Ureter (tissue), 1 donor: ENCODE data around the gene VDR. TPM values are rescaled to one million over a fixed set of nuclear protein-coding genes. Genes with fewer than 3 reads are reported as not detected.

Source experiments
- DNase-seq: peaks from one replicate; pipeline ENCODE4 v3.0.0-alpha.2; 2020; ENCODE audit warnings: low spot score
- total RNA-seq: library from RNA; stranded (reverse); gene quantifications from one replicate; pipeline ENCODE4 v1.2.4, GENCODE V29; 2023
- donor health status: DM: yes; HTN: yes; CAD: no.

VDR gene
- total RNA-seq, 1 donor from 2014 or later: 12.6 TPM

DNA sequence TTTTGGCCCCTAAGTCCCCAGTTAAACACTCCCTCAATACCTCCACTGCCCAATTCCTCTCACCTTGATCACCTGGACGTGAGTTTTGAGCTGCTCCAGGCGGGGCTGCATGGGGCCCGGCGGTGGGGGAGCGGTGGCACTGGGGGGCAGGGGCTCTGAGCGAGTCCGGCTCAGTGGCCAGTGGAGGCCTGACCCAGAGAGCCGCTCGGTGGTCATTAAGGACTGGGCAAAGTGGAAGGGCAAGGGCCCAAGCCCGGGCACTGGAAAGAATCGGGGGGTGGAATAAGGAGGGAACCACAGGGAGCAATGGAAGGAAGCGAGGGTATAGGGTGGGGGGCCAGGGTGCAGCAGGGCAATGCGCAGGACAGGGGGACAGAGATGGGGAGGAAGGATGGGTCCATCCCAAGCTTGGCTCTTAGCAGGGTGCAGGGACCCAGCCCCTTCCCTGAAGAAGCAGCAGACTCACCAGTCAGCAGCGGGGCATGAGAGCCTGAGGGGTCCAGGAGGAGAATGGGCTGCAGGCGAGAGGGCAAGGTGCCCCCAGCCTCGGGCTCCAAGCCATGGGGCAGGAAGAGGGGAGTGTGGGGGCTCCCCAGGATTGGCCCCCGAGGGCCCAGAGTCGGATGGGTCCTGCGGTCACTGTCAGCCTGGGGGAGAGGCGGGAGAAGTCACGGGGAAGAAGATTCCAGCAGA, 109.5 kb downstream of the VDR start:
- no peak for DNase-seq

DNA sequence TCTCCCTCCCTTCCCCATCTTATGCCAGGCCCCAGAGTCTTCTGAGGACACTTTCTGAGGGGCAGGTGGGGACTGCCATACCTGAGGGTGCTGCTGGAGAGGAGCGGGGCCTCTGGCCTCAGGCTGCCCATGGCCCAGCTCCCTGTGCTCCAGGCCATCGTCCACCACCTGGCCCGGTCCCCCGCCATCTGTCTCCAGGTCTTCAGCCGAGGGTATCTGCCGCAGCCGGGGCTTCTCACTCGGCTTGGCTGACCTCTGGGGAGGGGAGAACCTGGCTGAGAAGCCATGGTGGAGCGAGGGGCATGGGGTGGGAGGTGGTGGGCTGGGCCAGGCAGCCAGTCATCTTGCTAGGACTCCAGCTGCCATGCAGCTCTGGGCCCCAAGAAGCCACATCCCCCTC, 110.1 kb downstream of the VDR start:
- no peak for DNase-seq

DNA sequence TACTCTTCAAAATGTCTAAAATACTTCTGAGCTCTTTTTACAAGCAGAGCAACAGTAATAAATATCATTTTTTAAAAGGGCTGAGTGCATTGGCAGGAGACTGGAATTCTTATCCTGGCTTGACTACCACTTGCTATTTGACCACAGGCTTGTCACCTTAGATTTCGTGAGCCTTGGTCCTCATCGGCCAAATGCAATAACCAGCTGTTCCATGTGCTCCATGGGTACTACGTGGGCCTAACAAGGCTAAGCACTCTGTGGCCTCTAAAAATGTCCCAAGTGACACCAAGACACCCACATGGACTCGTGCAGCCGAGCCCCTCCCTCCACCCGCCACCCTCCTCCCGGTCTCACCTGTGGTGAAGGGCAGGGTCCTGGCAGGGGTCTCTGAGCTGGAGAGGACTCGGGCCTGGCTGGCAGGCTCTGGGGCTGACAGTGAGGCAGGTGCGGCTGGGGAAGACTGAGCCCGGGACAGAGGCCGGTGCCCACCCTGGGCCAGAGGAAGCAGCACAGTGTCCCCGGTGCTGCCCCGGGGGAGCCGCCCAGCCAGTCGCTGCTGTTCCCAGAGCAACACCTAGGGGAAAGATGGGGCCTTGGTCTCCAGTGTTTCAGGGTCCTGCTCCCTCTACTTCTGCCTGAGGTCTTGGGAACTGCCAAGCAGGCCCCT, 111.6 kb downstream of the VDR start:
- no peak for DNase-seq

DNA sequence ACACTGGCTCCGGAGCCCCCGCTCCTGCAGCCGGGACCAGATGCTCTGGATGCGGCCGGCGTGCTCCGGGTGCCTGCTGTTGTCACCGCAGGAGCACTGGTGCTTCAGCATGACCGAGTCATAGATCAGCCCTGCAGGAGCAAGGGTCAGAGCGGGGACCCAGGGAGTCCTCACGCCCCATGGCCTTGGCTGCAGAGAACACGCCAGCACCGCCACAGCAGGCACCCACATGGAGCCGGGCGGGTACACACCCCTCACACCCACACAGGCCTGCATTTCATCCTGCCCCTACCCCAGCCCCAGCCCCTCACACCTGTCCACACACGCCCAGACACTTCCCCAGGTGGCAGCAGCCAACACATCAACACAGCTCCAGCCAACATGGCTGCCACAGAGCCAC, 112.9 kb downstream of the VDR start:
- no peak for DNase-seq

Other genes with a start within 250 kb of the VDR start
- gene RPAP3, start 199.0 kb downstream of the VDR start, total RNA-seq: 35.5 TPM
- gene ENDOU, start 179.5 kb downstream of the VDR start, total RNA-seq: 0.89 TPM
- gene RAPGEF3, start 146.1 kb downstream of the VDR start, total RNA-seq: 83.4 TPM
- gene SLC48A1, start 131.8 kb downstream of the VDR start, total RNA-seq: 41.3 TPM
- 144 TPM for gene HDAC7, start 85.1 kb downstream of the VDR start, total RNA-seq
- gene TMEM106C, start 58.6 kb upstream of the VDR start, total RNA-seq: 39.0 TPM
- not detected for gene COL2A1, start 99.5 kb upstream of the VDR start, total RNA-seq
- 32.3 TPM for gene SENP1, start 201.1 kb upstream of the VDR start, total RNA-seq
- 55.1 TPM for gene PFKM, start 214.4 kb upstream of the VDR start, total RNA-seq